ENCODE measurements around the gene SLC7A6OS.

DNA sequence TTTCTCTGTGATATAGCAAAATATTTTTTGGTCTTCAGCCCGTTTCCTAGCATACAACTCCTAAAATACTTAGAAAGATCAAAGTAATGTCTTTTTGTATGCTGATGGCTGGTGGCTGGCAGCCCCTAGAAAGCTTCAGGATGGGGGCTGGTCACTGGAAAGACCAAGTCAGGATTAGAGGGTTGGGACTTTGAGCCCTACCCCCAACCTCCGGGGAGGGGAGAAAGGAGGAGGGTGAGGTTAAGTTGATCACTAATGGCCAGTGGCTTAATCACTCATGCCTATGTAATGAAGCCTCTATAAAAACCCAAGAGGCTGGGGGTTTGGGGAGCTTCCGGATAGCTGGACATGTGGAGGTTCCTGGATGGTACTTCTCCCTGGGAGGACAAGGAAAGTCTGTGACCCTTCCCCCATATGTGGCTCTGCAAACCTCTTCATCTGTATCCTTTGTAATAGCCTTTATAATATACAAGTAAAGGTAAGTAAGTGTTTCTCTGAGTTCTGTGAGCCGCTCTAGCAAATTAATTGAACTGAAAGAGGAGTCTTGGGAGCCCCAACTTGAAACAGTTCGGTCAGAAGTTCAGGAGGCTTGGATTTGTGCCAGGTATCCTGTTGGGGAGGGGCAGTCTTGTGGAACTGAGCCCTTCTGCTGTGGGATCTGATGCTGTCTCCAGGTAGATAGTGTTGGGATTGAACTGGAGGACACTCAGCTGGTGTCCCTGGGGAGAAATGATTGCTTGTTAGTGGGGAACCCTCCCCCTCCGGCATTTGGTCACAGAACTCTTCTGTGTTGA is 42.9 kb downstream of the SLC7A6OS start:
- TF ChIP-seq, protein P1, sequence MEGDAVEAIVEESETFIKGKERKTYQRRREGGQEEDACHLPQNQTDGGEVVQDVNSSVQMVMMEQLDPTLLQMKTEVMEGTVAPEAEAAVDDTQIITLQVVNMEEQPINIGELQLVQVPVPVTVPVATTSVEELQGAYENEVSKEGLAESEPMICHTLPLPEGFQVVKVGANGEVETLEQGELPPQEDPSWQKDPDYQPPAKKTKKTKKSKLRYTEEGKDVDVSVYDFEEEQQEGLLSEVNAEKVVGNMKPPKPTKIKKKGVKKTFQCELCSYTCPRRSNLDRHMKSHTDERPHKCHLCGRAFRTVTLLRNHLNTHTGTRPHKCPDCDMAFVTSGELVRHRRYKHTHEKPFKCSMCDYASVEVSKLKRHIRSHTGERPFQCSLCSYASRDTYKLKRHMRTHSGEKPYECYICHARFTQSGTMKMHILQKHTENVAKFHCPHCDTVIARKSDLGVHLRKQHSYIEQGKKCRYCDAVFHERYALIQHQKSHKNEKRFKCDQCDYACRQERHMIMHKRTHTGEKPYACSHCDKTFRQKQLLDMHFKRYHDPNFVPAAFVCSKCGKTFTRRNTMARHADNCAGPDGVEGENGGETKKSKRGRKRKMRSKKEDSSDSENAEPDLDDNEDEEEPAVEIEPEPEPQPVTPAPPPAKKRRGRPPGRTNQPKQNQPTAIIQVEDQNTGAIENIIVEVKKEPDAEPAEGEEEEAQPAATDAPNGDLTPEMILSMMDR (IDR thresholded peaks at IDR 0.05), result no peak
- no peak for TF ChIP-seq POLR2AphosphoS5 (IDR thresholded peaks at IDR 0.05; ENCODE audit: low read depth, low read length)
